Stimulated activated CD4-positive, alpha-beta T cell treated with anti-CD3 and anti-CD28 coated beads, Interleukin-15, amount 100 ng/mL, for 1 hour (primary cell): ENCODE measurements around the gene ADCY2.
"Not testable (repeated sequence)": the region's sequence is repeated elsewhere in the genome, so short reads cannot be mapped to it uniquely, and the experiment has no call there.

ENCODE experiments used
- DNase-seq, 2 donors: peaks; one replicate each; pipeline ENCODE4 v3.0.0-alpha.2; 2020; ENCODE audit warnings: low read depth in 1 of 2, low spot score in 1 of 2

The ADCY2 gene

DNA sequence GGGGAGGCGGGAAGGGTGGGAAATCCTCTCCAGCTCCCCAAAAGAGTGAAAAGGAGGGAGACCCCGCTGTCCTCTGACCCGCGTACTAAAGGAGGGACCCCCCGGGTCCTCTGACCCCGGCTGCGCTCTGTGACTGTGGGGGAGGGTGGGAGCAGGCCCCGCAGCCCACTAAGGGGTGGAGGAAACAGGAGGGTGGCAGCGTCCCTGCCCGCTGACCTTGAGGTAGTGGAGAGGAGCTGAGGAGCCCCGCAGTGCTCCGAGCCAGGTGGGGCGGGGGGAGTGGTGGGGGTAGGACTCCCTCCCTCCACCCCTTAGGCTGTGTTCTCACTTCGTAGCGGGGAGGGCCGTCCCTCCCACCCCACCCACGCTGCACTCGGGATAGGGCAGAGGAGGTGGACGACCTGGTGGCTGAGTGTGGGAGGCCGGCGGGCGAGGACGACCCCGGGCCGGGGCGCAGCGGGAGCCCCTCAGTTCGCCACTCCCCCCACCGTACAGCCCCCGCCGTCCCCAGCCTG is 449 bp upstream of the ADCY2 start:
- DNase-seq: no peak

GRCh38 chr5:7396713-7397454 is 946 bp downstream of the ADCY2 start:
- no peak for DNase-seq

GRCh38 chr5:7397937-7398336 is 2.0 kb downstream of the ADCY2 start:
- DNase-seq: no peak

DNA sequence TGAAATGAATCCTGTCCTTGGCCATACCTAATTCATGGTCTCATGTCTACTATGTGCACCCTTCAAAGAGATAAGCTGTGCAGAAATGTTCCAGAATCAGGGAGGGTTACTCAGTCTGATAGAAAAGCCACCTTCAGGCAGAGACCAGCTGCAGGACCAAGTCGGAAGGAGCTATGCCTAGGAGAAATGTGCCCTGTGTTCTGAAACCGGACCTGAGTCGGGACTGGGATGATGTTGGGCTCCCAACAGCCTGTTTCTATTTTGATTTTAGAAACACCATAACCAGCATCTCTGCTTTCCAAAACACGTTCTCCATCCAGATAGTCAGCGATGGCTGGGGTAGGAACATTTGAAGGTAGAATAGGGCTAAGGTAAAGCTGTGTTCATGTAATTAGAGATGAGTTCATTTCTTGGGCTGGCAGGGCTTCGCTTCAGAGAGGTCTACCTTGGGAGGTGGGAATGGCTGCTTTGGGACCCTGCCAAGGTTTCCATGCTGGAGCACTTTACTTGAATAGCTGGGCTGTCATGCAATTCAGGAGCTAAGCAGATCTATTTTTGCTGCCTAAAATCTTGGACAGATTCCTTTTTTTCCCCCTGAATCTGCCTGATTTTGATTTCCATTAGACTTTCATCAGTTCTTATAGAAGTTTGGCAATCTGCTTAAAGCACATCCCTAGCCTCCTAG is 2.8 kb downstream of the ADCY2 start:
- no peak for DNase-seq

- no peak for DNase-seq
These were observed 9.3 kb downstream of the ADCY2 start for GRCh38 chr5:7405277-7405676.

DNA sequence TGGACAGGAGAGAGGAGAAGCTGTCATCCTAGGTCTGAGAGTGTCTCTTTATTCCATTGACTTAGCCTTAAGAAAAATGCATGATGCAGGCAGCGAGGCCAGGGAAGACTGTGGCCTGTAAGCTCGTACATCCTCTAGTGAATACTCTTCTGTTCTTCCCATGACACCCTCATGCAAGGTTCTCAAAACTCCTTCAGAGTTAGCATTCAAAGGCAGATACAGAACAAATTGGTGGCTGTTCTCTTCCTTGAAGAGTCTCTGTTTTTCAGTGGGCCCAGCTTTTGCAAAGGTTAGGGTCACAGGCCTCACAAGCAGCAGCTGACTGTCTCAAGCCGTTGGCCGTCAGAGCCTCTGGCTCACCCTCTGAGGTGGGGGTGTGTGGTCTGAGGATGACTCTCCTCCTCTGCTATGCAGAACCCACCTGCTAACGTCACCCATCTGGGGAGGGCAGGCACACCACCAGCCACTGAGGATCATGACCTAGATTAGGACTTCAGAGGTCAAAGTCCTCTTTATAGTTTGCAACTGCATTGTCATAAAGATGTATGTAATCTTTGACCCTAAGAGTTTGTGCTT is 15.1 kb downstream of the ADCY2 start:
- DNase-seq: no peak

GRCh38 chr5:7412409-7412808 is 16.5 kb downstream of the ADCY2 start:
- no peak for DNase-seq

- DNase-seq: no peak
These were observed 19.2 kb downstream of the ADCY2 start for GRCh38 chr5:7415123-7415522.

- no peak for DNase-seq
These were observed 19.9 kb downstream of the ADCY2 start for GRCh38 chr5:7415587-7416535.

- no peak for DNase-seq
These were observed 22.3 kb downstream of the ADCY2 start for GRCh38 chr5:7418276-7418675.

DNA sequence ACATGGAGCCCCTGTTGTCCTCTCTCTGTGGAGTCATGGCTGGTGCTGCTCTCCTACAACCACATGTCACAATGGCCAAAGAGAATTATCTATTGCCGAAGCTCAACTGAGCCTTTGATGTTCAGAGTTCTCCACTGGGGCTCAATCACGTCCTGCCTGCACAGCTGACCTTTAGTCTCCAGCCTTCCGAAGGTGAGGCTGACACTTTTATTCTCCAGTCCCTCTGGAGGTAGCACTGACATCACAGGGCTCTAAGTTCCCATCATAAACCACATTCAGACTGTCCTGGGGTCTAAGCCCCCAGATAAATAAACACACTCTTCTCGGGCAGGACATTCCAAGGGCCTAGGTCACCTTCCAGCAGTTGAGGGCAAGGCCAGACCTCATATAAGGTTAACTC is 23.4 kb downstream of the ADCY2 start:
- DNase-seq: no peak

- DNase-seq: no peak
These were observed 23.9 kb downstream of the ADCY2 start for GRCh38 chr5:7419846-7420245.

GRCh38 chr5:7420510-7421280 is 24.8 kb downstream of the ADCY2 start:
- DNase-seq: no peak

DNA sequence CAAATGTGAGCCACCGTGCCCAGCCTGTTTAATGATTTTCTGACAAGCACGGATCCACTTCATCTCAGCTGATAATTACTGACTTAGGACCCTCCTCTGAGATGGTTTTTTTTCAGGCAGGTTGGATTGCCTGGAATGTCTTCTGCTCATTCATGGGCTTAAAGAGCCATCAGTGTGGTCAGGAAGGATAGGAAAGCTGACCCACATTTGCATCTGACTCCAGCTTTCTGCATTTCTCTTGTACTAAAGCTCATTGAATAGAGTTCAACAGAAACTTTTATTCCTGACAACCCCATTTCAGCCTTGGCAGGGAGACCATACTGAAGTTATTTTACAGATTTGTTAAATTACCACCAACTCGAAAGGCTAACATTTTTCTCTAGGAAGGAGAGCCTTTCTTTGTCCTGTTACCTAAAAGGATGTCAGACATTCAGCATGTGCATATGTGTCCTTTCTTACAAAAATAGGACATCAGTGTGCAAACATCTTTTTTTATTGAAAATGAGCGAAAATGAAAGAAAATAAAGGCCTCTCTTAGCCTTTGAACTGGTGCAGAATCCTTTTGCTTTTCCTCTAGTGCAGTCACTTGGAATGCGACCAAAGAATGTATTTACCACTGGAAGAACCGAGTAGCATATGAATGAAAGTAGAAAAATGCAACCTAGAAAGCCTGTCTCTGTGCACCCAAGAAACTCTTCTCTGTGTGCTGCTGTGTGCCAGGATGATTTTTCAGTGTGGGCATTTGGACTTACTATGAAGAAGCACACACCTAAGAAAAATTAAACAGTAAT is 26.6 kb downstream of the ADCY2 start:
- no peak for DNase-seq

DNA sequence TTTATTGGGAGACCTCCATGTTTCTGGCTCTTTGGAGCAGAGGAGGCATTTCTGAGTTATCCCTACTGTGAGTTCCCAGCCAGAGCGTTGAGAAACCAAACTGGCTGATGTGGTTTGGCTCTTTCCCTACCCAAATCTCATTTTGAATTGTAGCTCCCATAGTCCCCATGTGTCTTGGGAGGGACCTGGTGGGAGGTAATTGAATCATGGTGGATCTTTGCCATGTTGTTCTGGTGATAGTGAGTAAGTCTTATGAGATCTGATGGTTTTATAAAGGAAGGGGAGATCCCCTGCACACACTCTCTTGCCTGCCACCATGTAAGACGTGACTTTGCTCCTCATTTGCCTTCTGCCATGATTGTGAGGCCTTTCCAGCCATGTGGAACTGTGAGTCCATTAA is 27.3 kb downstream of the ADCY2 start:
- DNase-seq: not testable (repeated sequence)

GRCh38 chr5:7425830-7426229 is 29.9 kb downstream of the ADCY2 start:
- no peak for DNase-seq

- DNase-seq: no peak
These were observed 30.3 kb downstream of the ADCY2 start for GRCh38 chr5:7426284-7426683.

- no peak for DNase-seq
These were observed 39.0 kb downstream of the ADCY2 start for GRCh38 chr5:7434914-7435313.

GRCh38 chr5:7435503-7435902 is 39.6 kb downstream of the ADCY2 start:
- no peak for DNase-seq

- DNase-seq: no peak
These were observed 40.6 kb downstream of the ADCY2 start for GRCh38 chr5:7436521-7436920.
